WTC11 (cell line): ENCODE data around the gene FER1L5. TPM values are rescaled to one million over a fixed set of nuclear protein-coding genes. Genes with fewer than 3 reads are reported as not detected.

Experiments
- ARID4B ChIP-seq: sonication (generic); formaldehyde crosslinking; IDR thresholded peaks from 2 replicates; pipeline ENCODE4 v1.8.0; 2023; ENCODE audit warnings: missing genetic modification reagents, mild to moderate bottlenecking, borderline replicate concordance
- ATF3 ChIP-seq: sonication (generic); formaldehyde crosslinking; conservative IDR thresholded peaks from 2 replicates; pipeline ENCODE4 v1.8.1; 2022; ENCODE audit warnings: mild to moderate bottlenecking, missing genetic modification reagents
- CBFB ChIP-seq: sonication (generic); formaldehyde crosslinking; IDR thresholded peaks from 2 replicates; pipeline ENCODE4 v1.8.1; 2022; ENCODE audit warnings: mild to moderate bottlenecking, low read depth, missing genetic modification reagents
- CREB1 ChIP-seq: sonication (generic); formaldehyde crosslinking; IDR thresholded peaks from 2 replicates; pipeline ENCODE4 v1.8.0; 2023; ENCODE audit warnings: mild to moderate bottlenecking, missing genetic modification reagents
- EMX1 ChIP-seq: fragments of 250-450 bp; sonication (Bioruptor Pico); IDR thresholded peaks from 2 replicates; pipeline ENCODE4 v1.8.0; 2021; ENCODE audit warnings: mild to moderate bottlenecking
- ERG ChIP-seq: fragments of 250-450 bp; sonication (Bioruptor Pico); IDR thresholded peaks from 2 replicates; pipeline ENCODE4 v1.8.0; 2021; ENCODE audit warnings: mild to moderate bottlenecking
- FOXP4 ChIP-seq: sonication (generic); formaldehyde crosslinking; IDR thresholded peaks from 2 replicates; pipeline ENCODE4 v1.8.0; 2022; ENCODE audit warnings: mild to moderate bottlenecking, missing genetic modification reagents
- GTF2I ChIP-seq: fragments of 250-450 bp; sonication (Bioruptor Pico); conservative IDR thresholded peaks from 2 replicates; pipeline ENCODE4 v1.4.0; 2021; ENCODE audit warnings: mild to moderate bottlenecking
- MAX ChIP-seq: sonication (generic); formaldehyde crosslinking; IDR thresholded peaks from 2 replicates; pipeline ENCODE4 v1.8.0; 2022; ENCODE audit warnings: mild to moderate bottlenecking, missing genetic modification reagents
- MYBL2 ChIP-seq: sonication (generic); formaldehyde crosslinking; IDR thresholded peaks from 2 replicates; pipeline ENCODE4 v1.8.1; 2023; ENCODE audit warnings: mild to moderate bottlenecking, moderate library complexity, missing genetic modification reagents
- NFYB ChIP-seq: sonication (generic); formaldehyde crosslinking; conservative IDR thresholded peaks from 2 replicates; pipeline ENCODE4 v1.8.0; 2022; ENCODE audit warnings: low read depth, missing genetic modification reagents
- NR3C1 ChIP-seq: sonication (generic); formaldehyde crosslinking; conservative IDR thresholded peaks from 2 replicates; pipeline ENCODE4 v1.8.1; 2023; ENCODE audit warnings: low read depth, mild to moderate bottlenecking, missing genetic modification reagents
- RELA ChIP-seq: sonication (generic); formaldehyde crosslinking; IDR thresholded peaks from 2 replicates; pipeline ENCODE4 v1.8.1; 2022; ENCODE audit warnings: missing genetic modification reagents, mild to moderate bottlenecking, borderline replicate concordance
- SMAD3 ChIP-seq: sonication (generic); formaldehyde crosslinking; IDR thresholded peaks from 2 replicates; pipeline ENCODE4 v1.8.0; 2022; ENCODE audit warnings: missing genetic modification reagents, mild to moderate bottlenecking, borderline replicate concordance
- SP1 ChIP-seq: sonication (generic); formaldehyde crosslinking; conservative IDR thresholded peaks from 2 replicates; pipeline ENCODE4 v1.8.1; 2022; ENCODE audit warnings: missing genetic modification reagents
- TCF7 ChIP-seq: sonication (generic); formaldehyde crosslinking; IDR thresholded peaks from 2 replicates; pipeline ENCODE4 v1.8.0; 2022; ENCODE audit warnings: mild to moderate bottlenecking, low read depth, missing genetic modification reagents, moderate library complexity
- TP53 ChIP-seq: sonication (generic); formaldehyde crosslinking; IDR thresholded peaks from 2 replicates; pipeline ENCODE4 v1.8.1; 2023; ENCODE audit warnings: mild to moderate bottlenecking, missing genetic modification reagents
- ZBTB21 ChIP-seq: sonication (generic); formaldehyde crosslinking; IDR thresholded peaks from 2 replicates; pipeline ENCODE4 v1.8.1; 2023; ENCODE audit warnings: mild to moderate bottlenecking, missing genetic modification reagents, borderline replicate concordance
- ZBTB43 ChIP-seq: sonication (generic); formaldehyde crosslinking; IDR thresholded peaks from 2 replicates; pipeline ENCODE4 v1.8.1; 2023; ENCODE audit warnings: mild to moderate bottlenecking, missing genetic modification reagents
- ZMAT4 ChIP-seq: fragments of 250-450 bp; sonication (Bioruptor Pico); IDR thresholded peaks from 2 replicates; pipeline ENCODE4 v1.9.0; 2021; ENCODE audit warnings: mild to moderate bottlenecking
- ZNF396 ChIP-seq: fragments of 250-450 bp; sonication (Bioruptor Pico); IDR thresholded peaks from 2 replicates; pipeline ENCODE4 v1.8.0; 2021; ENCODE audit warnings: mild to moderate bottlenecking, moderate library complexity, borderline replicate concordance
- ZNF423 ChIP-seq: fragments of 250-450 bp; sonication (Bioruptor Pico); IDR thresholded peaks from 2 replicates; pipeline ENCODE4 v2.1.2; 2022; ENCODE audit warnings: mild to moderate bottlenecking, moderate library complexity
- ZNF532 ChIP-seq: fragments of 250-450 bp; sonication (Bioruptor Pico); IDR thresholded peaks from 2 replicates; pipeline ENCODE4 v1.9.0; 2021; ENCODE audit warnings: mild to moderate bottlenecking, borderline replicate concordance
- ZNF671 ChIP-seq: fragments of 250-450 bp; sonication (Bioruptor Pico); IDR thresholded peaks from 2 replicates; pipeline ENCODE4 v1.8.0; 2021; ENCODE audit warnings: mild to moderate bottlenecking
- total RNA-seq: library from RNA; stranded (reverse); gene quantifications from 3 replicates; pipeline ENCODE4 v1.2.3, GENCODE V29; 2021

Gene FER1L5
- total RNA-seq, 1 experiment from 2014 or later = 1.4 TPM

- TF ChIP-seq MAX (CRISPR knock-in tag) (peak; percentile 93), ATF3 (CRISPR knock-in tag) (no peak), TCF7 (CRISPR knock-in tag) (no peak), FOXP4 (peak; percentile 94), SMAD3 (CRISPR knock-in tag) (peak; percentile 75), CBFB (CRISPR knock-in tag) (peak; percentile 95), EMX1 (CRISPR knock-in tag) (no peak), ERG (CRISPR knock-in tag) (no peak), NFYB (CRISPR knock-in tag) (peak; percentile 36; the same call in 1 of the 2 replicates), ZBTB21 (peak; percentile 89), TP53 (CRISPR knock-in tag) (0 out of 2 replicates have a peak, but pooled peaks have one; percentile 47), CREB1 (CRISPR knock-in tag) (peak; percentile 36; the same call in 1 of the 2 replicates), SP1 (CRISPR knock-in tag) (peak; percentile 99), ZNF396 (CRISPR knock-in tag) (no peak), ZMAT4 (CRISPR knock-in tag) (no peak), ZNF671 (CRISPR knock-in tag) (no peak), MYBL2 (peak; percentile 97), ZBTB43 (CRISPR knock-in tag) (peak; percentile 91; the same call in 1 of the 2 replicates), NR3C1 (CRISPR knock-in tag) (peak; percentile 72; the same call in 1 of the 2 replicates), ZNF532 (CRISPR knock-in tag) (no peak), RELA (CRISPR knock-in tag) (peak; percentile 88), ARID4B (CRISPR knock-in tag) (peak; percentile 37; the same call in 1 of the 2 replicates), GTF2I (no peak), ZNF423 (CRISPR knock-in tag) (no peak)
Observed at GRCh38 chr2:96638144-96639121, 4.1 kb upstream of the FER1L5 start, which contains the start of gene KANSL3 (continued).
